Neural cell (in vitro differentiated cells): ENCODE results near the gene CTLA4.

Experiments used
- EP300 ChIP-seq: fragments of 450-650 bp; conservative IDR thresholded peaks from 2 replicates; pipeline ENCODE4 v1.6.1; 2014; ENCODE audit warnings: antibody characterized with exemption, mild to moderate bottlenecking, moderate library complexity; ENCODE audit not compliant: poor library complexity, severe bottlenecking
- EZH2 ChIP-seq: fragments of 200-600, 300-800 bp; shearing (Covaris generic), sonication (generic); IDR thresholded peaks from 2 replicates; pipeline ENCODE4 v1.6.1; 2014; ENCODE audit warnings: antibody characterized with exemption, low read length, borderline replicate concordance, mild to moderate bottlenecking; ENCODE audit not compliant: insufficient read depth, poor library complexity, severe bottlenecking
- POLR2AphosphoS5 ChIP-seq: IDR thresholded peaks from 2 replicates; pipeline ENCODE4 v1.6.1; 2012
- TF ChIP-seq, protein P1 (sequence below): fragments of 450-650 bp; IDR thresholded peaks from 2 replicates; pipeline ENCODE4 v1.5.1; 2014; ENCODE audit warnings: antibody characterized with exemption, mild to moderate bottlenecking, moderate library complexity; ENCODE audit not compliant: poor library complexity, severe bottlenecking
- TF ChIP-seq, protein P2 (sequence below): IDR thresholded peaks from 2 replicates; pipeline ENCODE4 v1.6.1; 2012; ENCODE audit warnings: borderline replicate concordance

DNA sequence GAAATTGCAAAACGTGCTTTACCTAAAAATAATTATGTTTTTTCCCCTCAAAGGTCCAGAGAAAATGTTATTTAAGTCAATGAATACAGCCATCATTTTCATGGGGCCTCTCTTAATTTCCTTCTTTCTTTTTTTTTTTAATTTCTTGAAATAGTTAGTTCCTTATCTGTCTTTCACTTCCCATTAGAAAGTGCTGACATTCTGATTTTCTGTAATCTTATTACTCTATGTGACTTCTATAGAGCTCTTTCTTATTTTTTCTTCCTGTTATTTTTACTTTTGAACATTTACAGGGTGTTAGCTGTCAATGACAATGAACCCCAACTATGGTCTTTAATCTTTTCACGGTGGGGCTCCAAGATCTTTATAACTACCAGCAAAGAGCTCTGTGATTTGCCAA, 30.0 kb downstream of the CTLA4 start:
- TF ChIP-seq, protein P1, sequence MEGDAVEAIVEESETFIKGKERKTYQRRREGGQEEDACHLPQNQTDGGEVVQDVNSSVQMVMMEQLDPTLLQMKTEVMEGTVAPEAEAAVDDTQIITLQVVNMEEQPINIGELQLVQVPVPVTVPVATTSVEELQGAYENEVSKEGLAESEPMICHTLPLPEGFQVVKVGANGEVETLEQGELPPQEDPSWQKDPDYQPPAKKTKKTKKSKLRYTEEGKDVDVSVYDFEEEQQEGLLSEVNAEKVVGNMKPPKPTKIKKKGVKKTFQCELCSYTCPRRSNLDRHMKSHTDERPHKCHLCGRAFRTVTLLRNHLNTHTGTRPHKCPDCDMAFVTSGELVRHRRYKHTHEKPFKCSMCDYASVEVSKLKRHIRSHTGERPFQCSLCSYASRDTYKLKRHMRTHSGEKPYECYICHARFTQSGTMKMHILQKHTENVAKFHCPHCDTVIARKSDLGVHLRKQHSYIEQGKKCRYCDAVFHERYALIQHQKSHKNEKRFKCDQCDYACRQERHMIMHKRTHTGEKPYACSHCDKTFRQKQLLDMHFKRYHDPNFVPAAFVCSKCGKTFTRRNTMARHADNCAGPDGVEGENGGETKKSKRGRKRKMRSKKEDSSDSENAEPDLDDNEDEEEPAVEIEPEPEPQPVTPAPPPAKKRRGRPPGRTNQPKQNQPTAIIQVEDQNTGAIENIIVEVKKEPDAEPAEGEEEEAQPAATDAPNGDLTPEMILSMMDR, result no peak
- TF ChIP-seq EZH2 (no peak), POLR2AphosphoS5 (no peak), EP300 (no peak)
- TF ChIP-seq, protein P2, sequence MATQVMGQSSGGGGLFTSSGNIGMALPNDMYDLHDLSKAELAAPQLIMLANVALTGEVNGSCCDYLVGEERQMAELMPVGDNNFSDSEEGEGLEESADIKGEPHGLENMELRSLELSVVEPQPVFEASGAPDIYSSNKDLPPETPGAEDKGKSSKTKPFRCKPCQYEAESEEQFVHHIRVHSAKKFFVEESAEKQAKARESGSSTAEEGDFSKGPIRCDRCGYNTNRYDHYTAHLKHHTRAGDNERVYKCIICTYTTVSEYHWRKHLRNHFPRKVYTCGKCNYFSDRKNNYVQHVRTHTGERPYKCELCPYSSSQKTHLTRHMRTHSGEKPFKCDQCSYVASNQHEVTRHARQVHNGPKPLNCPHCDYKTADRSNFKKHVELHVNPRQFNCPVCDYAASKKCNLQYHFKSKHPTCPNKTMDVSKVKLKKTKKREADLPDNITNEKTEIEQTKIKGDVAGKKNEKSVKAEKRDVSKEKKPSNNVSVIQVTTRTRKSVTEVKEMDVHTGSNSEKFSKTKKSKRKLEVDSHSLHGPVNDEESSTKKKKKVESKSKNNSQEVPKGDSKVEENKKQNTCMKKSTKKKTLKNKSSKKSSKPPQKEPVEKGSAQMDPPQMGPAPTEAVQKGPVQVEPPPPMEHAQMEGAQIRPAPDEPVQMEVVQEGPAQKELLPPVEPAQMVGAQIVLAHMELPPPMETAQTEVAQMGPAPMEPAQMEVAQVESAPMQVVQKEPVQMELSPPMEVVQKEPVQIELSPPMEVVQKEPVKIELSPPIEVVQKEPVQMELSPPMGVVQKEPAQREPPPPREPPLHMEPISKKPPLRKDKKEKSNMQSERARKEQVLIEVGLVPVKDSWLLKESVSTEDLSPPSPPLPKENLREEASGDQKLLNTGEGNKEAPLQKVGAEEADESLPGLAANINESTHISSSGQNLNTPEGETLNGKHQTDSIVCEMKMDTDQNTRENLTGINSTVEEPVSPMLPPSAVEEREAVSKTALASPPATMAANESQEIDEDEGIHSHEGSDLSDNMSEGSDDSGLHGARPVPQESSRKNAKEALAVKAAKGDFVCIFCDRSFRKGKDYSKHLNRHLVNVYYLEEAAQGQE, result no peak
